ENCODE measurements around the gene FGFBP2.

DNA sequence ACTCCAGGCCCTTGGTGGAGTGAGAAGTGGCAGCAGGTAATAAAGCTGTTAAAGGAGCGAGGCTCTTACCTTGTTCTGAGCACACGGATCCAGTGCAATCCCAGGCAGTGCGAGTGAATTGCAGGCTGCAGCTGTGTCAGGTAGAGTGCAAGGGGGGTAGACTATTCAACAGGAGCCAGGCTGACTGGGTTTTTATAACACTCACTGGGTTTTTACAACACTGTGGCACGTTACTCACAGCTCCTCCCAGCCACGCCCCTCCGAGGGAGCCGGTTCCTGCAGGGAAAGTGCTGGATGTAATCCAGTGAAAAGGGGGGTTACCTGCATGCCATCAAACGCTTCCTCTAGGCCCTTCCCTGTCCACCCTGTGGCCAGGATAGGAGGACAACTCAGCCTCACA, 24.8 kb downstream of the FGFBP2 start:
- TF ChIP-seq, protein P1, sequence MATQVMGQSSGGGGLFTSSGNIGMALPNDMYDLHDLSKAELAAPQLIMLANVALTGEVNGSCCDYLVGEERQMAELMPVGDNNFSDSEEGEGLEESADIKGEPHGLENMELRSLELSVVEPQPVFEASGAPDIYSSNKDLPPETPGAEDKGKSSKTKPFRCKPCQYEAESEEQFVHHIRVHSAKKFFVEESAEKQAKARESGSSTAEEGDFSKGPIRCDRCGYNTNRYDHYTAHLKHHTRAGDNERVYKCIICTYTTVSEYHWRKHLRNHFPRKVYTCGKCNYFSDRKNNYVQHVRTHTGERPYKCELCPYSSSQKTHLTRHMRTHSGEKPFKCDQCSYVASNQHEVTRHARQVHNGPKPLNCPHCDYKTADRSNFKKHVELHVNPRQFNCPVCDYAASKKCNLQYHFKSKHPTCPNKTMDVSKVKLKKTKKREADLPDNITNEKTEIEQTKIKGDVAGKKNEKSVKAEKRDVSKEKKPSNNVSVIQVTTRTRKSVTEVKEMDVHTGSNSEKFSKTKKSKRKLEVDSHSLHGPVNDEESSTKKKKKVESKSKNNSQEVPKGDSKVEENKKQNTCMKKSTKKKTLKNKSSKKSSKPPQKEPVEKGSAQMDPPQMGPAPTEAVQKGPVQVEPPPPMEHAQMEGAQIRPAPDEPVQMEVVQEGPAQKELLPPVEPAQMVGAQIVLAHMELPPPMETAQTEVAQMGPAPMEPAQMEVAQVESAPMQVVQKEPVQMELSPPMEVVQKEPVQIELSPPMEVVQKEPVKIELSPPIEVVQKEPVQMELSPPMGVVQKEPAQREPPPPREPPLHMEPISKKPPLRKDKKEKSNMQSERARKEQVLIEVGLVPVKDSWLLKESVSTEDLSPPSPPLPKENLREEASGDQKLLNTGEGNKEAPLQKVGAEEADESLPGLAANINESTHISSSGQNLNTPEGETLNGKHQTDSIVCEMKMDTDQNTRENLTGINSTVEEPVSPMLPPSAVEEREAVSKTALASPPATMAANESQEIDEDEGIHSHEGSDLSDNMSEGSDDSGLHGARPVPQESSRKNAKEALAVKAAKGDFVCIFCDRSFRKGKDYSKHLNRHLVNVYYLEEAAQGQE (IDR thresholded peaks at IDR 0.05; ENCODE audit: unreplicated experiment) = no peak
- TF ChIP-seq, protein P2, sequence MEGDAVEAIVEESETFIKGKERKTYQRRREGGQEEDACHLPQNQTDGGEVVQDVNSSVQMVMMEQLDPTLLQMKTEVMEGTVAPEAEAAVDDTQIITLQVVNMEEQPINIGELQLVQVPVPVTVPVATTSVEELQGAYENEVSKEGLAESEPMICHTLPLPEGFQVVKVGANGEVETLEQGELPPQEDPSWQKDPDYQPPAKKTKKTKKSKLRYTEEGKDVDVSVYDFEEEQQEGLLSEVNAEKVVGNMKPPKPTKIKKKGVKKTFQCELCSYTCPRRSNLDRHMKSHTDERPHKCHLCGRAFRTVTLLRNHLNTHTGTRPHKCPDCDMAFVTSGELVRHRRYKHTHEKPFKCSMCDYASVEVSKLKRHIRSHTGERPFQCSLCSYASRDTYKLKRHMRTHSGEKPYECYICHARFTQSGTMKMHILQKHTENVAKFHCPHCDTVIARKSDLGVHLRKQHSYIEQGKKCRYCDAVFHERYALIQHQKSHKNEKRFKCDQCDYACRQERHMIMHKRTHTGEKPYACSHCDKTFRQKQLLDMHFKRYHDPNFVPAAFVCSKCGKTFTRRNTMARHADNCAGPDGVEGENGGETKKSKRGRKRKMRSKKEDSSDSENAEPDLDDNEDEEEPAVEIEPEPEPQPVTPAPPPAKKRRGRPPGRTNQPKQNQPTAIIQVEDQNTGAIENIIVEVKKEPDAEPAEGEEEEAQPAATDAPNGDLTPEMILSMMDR (conservative IDR thresholded peaks at IDR 0.05; ENCODE audit: low read depth in 2 of 2) = no peak
